RPMI7951 (cell line): ENCODE results near the gene PRORP. TPM values are rescaled to one million over a fixed set of nuclear protein-coding genes. Genes with fewer than 3 reads are reported as not detected.
"Not testable (repeated sequence)": the region's sequence is repeated elsewhere in the genome, so short reads cannot be mapped to it uniquely, and the experiment has no call there.

ENCODE experiments used
- DNase-seq: peaks from one replicate; pipeline ENCODE4 v3.0.0-alpha.2; 2012; ENCODE audit warnings: low read depth
- total RNA-seq: library from RNA; depleted of rRNA; stranded (reverse); fragments of >200 nt; shearing (Covaris generic); gene quantifications from 2 replicates; pipeline ENCODE4 v1.2.3, GENCODE V29; 2014; rRNA removed

The PRORP gene
- total RNA-seq = 21.5 and 32.7 TPM in 2 replicates

DNA sequence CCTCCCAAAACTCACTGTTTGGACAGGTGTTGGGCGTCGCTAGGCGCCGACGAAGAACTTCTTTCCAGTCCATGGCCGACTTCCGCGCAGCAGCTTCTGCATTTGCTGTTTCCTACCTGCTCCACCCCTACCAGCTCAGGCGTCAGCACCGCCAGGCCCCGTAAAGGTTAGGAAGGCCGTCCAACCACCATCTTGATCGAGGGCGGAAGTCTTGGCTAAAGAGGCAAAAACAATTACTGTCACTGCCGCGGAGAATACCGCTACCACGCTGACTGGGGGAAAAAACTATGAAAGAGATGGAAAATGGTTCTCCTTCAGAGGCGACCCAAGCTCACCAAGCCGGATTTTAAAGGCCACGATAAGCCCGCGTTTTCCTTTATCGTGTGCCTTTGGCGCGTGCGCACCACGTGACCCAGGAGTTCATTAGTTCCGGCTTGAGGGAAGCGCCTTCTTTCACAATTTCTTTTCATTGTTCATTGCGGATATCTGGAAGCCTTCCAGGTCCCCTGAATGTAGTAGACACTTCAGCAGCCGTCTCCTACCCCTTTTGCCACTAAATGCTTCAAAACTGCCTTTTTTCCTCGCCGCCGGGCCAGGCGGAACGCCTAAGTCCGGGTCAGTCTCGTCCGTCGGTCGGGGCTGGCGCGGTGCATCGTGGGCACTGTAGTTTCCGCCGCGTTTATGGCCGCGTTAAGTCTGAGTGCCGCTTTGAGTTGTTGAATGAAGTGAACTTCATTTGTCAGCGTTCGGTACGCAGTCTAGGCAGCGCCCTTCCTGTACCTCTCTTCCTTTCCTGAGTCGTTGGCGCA lies at the start of gene PRORP, which contains the start of gene PPP2R3C:
PRORP (plus strand) TSS at position 666 of the 809 bp plus-strand sequence. CDS start 694 bp downstream, outside the sequence.
PPP2R3C (minus strand) TSS at position 104 of the 809 bp plus-strand sequence; CDS start at position 73, 31 bp downstream.
- peak; percentile 92 for DNase-seq

- no peak for DNase-seq
Measured at GRCh38 chr14:35073486-35073885, 48.9 kb upstream of the PRORP start.

GRCh38 chr14:35078082-35078481 lies 44.3 kb upstream of the PRORP start:
- DNase-seq = no peak

- DNase-seq = no peak
Measured at GRCh38 chr14:35079742-35080141, 42.6 kb upstream of the PRORP start.

DNA sequence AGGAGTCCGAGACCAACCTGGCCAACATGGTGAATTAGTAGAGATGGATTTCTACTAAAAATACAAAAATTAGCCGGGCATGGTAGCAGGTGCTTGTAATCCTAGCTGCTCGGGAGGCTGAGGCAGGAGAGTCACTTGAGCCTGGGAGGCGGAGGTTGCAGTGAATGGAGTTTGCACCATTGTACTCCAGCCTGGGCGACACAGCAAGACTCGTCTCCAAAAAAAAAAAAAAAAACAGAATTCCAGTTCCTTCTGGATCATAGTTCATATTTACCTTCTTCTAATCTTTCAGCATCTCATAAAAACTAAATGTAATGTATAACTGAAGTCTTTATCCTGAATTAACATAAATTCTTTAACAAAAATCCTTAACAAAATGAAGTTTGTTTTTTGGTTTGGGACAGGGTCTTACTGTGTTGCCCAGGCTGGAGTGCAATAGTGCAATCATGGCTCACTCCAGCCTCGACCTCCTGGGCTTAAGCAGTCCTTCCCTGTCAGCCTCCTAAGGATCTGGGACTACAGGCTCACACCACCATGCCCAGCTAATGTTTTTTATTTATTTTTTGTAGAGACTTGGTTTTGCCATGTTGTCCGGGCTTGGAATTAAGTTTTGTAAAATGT lies 38.7 kb upstream of the PRORP start:
- DNase-seq = no peak

GRCh38 chr14:35085441-35085840 lies 36.9 kb upstream of the PRORP start:
- DNase-seq = no peak

DNA sequence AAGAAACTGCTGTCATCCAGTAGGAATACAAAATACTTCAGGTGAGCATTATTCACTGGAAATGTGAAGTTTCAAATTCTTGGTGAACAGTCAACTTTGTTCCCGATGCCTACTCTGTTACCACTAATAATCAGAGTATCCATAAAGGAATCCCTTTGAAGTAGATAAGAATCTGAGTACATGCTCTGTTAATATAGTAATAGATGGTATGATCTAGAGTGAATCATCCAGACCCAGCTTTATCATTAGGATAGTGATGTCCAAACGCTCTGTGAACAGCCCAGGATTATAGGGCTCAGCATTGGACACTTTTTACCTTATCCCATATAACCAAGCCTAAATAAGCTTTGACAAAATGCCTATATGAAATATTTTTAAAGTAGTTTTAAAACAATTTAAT lies 33.8 kb upstream of the PRORP start:
- no peak for DNase-seq

DNA sequence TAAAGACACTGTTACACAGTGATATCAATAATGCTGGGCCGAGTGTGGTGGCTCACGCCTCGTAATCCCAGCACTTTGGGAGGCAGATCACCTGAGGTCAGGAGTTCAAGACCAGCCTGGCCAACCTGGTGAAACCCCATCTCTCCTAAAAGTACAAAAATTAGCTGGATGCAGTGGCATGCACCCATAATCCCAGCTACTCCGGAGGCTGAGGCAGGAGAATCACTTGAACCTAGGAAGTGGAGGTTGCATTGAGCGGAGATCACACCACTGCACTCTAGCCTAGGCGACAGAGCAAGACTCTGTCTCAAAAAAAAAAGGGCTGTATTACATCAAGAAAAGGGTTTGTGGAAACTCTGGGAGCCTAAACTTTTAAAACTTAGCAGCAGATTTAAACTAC lies 27.7 kb upstream of the PRORP start:
- not testable (repeated sequence) for DNase-seq

DNA sequence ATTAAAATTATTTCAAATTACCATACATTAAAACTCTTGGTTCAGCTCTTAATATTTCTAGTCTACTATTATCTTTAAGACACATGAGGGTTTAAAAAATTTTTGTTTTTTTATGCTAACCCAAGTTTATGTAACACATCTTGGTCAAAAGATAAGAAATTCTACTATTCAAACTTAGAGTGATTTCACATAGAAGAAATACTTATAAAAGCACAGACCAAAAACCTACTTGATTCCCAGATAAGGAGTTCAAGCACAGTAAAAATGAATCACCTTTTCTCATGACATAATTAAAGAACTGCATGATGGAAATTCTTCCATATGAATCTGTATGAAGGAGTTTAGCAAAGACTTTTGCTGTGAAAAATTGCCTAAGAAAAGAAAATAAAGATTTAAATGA lies 14.5 kb upstream of the PRORP start:
- DNase-seq = no peak

DNA sequence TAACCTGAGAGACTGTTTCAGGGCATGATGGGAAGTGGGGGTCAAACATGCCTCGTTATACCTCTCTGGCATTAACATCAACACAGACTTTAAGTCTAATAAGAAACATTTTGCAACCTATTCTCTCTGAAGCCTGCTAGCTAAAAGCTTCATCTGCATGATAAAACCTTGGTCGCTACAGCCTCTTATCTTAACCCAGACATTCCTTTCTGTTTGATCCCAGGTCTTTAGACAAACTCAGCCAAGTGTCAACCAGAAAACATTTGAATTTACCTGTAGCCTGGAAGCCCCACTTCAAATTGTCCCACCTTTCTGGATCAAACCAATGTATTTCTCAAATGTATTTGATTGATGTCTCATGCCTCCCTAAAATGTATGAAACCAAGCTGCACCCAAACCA lies 9.7 kb upstream of the PRORP start:
- no peak for DNase-seq

DNA sequence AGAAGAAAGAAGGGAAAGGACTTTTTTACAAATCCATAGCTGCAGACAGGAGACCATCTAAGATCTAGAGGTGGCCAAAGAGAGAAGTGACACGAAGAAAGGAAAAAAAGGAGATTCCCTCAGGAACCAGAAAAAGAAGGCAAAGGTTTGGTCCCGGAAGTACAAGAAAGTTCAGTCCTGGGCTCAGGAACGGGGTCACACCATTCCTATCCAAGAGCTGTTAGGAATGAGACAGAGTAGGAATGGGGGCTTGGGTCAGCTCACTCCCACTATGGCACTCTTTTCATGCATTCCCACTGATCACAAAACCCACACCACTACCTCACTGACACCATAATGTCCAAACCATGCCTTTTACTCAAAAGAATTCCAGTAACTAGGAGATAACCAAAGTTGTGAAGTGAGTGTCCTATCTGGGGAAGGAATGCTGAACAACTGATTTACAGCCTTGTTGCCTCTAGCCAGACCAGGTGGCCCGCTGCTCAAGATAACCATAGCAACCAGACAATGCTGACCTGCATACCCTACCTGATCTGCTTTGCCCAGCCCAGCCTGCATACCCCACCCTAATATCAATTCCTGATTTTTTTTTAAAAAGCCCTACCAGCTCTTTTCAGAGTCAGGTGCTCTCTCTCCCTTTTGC lies 8.9 kb upstream of the PRORP start:
- no peak for DNase-seq

DNA sequence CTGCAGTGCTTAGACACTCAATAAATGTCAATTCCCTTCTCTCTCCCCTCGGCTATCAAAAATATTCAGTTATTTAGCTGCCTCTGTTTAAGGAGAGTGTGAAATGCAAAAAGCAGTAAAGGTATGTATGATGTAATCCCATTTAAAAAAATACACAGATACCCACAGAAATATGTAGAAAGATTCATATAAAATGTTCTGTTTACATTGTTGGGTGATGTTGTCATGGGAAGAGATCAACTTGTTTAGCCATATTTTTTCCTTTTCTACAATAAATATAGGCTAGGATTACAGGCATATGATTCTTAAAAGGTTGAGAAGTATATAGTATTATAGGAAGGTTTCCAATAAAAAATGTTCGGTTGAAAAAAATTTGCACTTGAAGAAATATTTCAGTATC lies 8.3 kb upstream of the PRORP start:
- DNase-seq = no peak

GRCh38 chr14:35116242-35116641 lies 6.1 kb upstream of the PRORP start:
- no peak for DNase-seq

DNA sequence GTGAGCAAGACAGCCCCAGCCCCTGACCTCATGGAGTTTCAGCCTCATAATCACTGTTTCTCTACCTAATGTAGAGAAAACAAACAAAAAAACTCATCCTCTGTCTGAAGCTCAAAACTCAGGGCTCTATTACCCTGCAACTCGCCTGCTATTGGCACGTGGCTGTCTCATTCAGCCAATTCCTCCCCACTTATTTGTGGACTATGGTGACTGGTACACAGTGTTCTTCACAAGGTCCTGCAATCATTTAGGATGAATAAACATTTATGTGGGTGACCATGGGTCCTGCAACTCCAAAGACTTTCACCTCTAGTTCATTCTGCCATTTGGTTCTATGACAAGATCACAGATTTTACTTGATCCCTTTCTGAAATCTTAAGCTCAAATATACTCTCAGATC lies 5.2 kb upstream of the PRORP start:
- no peak for DNase-seq

- peak; percentile 10 for DNase-seq
Measured at GRCh38 chr14:35121026-35121886, 1.1 kb upstream of the PRORP start.

GRCh38 chr14:35122696-35123387 lies 490 bp downstream of the PRORP start:
- DNase-seq = peak; percentile 7

- DNase-seq = no peak
Measured at GRCh38 chr14:35123388-35123703, 994 bp downstream of the PRORP start.

DNA sequence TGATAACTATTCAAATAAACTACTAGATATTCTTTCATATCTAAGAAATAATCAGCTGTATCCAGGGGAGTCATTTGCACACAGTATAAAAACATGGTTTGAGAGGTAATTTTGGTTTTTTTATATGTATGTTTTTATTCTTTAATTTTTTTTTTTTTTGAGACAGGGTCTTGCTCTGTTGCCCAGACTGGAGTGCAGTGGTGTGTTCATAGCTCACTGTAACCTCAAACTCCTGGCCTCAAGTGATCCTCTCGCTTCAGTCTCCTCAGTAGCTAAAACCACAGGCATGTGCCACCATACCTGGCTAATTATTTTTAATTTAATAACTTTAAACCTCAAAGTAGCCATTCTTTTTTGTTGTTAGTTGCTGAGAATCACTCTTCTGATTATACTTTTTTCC lies 1.8 kb downstream of the PRORP start:
- DNase-seq = no peak

DNA sequence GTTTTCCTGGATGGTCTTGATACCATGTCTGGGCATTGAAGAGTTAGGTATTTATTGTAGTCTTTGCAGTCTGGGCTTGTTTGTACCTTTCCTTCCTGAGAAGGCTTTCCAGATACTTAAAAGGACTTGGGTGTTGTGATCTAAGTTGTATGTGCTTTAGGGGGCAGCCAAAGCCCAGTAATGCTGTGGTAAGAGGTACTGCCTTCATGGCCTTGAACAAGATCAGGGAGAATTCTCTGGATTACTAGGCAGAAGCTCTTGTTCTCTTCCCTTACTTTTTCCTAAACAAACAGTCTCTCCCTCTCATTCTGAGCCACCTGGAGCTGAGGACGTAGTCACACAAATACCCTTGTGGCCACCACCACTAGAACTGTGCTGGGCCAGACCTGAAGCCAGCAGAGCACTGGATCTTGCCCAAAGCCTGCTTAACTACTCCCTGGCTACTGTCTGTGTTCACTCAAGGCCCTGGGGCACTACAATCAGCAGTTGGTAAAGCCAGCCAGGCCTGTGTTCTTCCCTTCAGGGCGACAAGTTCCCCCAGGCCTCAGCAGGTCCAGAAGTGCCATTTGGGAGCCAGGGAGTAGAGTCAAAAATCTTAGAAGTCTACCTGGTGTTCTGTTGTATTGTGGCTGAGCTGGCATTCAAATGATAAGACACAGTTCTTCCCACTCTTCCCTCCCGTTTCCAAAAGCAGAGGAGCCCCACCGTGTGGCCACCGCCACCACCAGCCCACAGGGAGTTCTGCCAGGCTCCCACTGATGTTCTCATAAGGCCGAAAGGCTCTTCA lies 11.4 kb downstream of the PRORP start:
- DNase-seq = no peak

- DNase-seq = no peak
Measured at GRCh38 chr14:35134329-35135123, 12.2 kb downstream of the PRORP start.
